Uterine smooth muscle cell (primary cell): Measurements from ENCODE around the gene TMEM184C. TPM values are rescaled to one million over a fixed set of nuclear protein-coding genes. Genes with fewer than 3 reads are reported as not detected.

Source experiments
- total RNA-seq: library from RNA; depleted of rRNA; stranded (reverse); fragments of >200 nt; gene quantifications from 2 replicates; pipeline ENCODE4 v1.2.3, GENCODE V29; 2014

Gene TMEM184C
- total RNA-seq, result 42.7 and 51.4 TPM in 2 replicates

GRCh38 chr4:147617173-147617840 is at the start of gene TMEM184C:
TMEM184C (plus strand) TSS chr4:147617397; CDS start chr4:147617957, 560 bp downstream.

GRCh38 chr4:147683717-147684700 is 66.8 kb downstream of the TMEM184C start, which contains the start of gene PRMT9:
PRMT9 (minus strand) TSS chr4:147684163; CDS start chr4:147683987, 176 bp downstream.

Other genes with a start within 250 kb of the TMEM184C start
- gene EDNRA, start 136.3 kb upstream of the TMEM184C start, total RNA-seq, result 3.5 and 10.7 TPM in 2 replicates
- gene PRMT9, start 66.8 kb downstream of the TMEM184C start, total RNA-seq, result 12.7 and 14.5 TPM in 2 replicates
- gene ARHGAP10, start 114.7 kb downstream of the TMEM184C start, total RNA-seq, result 33.6 and 42.2 TPM in 2 replicates